HG02759 (cell line): ENCODE measurements around the gene OR9Q1.
"Not testable (repeated sequence)": the region's sequence is repeated elsewhere in the genome, so short reads cannot be mapped to it uniquely, and the experiment has no call there.

ENCODE experiments used
- ATAC-seq: cut with Tn5 transposase; IDR thresholded peaks from one replicate; pipeline ENCODE4 v1.9.1; 2021; ENCODE audit warnings: mild to moderate bottlenecking, moderate library complexity; ENCODE audit not compliant: unreplicated experiment

The OR9Q1 gene

GRCh38 chr11:58023435-58023931 is at the start of gene OR9Q1:
Gene OR9Q1 (plus strand): TSS chr11:58023881. CDS start chr11:58179445, 155,564 bp downstream.
- ATAC-seq = no peak

- ATAC-seq = no peak
Measured at GRCh38 chr11:57974132-57974531, 49.5 kb upstream of the OR9Q1 start.

GRCh38 chr11:57974848-57975601 is 48.7 kb upstream of the OR9Q1 start:
- ATAC-seq = no peak

GRCh38 chr11:57977709-57978108 is 46.0 kb upstream of the OR9Q1 start:
- ATAC-seq = no peak

GRCh38 chr11:57978686-57979531 is 44.8 kb upstream of the OR9Q1 start:
- ATAC-seq = no peak

GRCh38 chr11:57979532-57980079 is 44.1 kb upstream of the OR9Q1 start:
- ATAC-seq = no peak

GRCh38 chr11:57980201-57980600 is 43.5 kb upstream of the OR9Q1 start:
- ATAC-seq = no peak

- no peak for ATAC-seq
Measured at GRCh38 chr11:57981536-57981935, 42.1 kb upstream of the OR9Q1 start.

GRCh38 chr11:57982776-57983175 is 40.9 kb upstream of the OR9Q1 start:
- no peak for ATAC-seq

GRCh38 chr11:57983191-57983590 is 40.5 kb upstream of the OR9Q1 start:
- no peak for ATAC-seq

- not testable (repeated sequence) for ATAC-seq
Measured at GRCh38 chr11:57999523-57999922, 24.2 kb upstream of the OR9Q1 start.

- ATAC-seq = not testable (repeated sequence)
Measured at GRCh38 chr11:58000021-58000420, 23.7 kb upstream of the OR9Q1 start.

GRCh38 chr11:58000699-58001098 is 23.0 kb upstream of the OR9Q1 start:
- no peak for ATAC-seq

GRCh38 chr11:58003036-58003435 is 20.6 kb upstream of the OR9Q1 start:
- ATAC-seq = no peak

GRCh38 chr11:58003591-58003990 is 20.1 kb upstream of the OR9Q1 start:
- no peak for ATAC-seq

GRCh38 chr11:58004664-58005063 is 19.0 kb upstream of the OR9Q1 start:
- ATAC-seq = no peak

- no peak for ATAC-seq
Measured at GRCh38 chr11:58006940-58007339, 16.7 kb upstream of the OR9Q1 start.

GRCh38 chr11:58011771-58012170 is 11.9 kb upstream of the OR9Q1 start:
- no peak for ATAC-seq

GRCh38 chr11:58024601-58025091 is 965 bp downstream of the OR9Q1 start:
- ATAC-seq = no peak

GRCh38 chr11:58027341-58027740 is 3.7 kb downstream of the OR9Q1 start:
- ATAC-seq = no peak

- no peak for ATAC-seq
Measured at GRCh38 chr11:58028687-58029411, 5.2 kb downstream of the OR9Q1 start.
